Body of pancreas (tissue), 4 donors: Measurements from ENCODE around the gene TAGAP. TPM values are rescaled to one million over a fixed set of nuclear protein-coding genes. Genes with fewer than 3 reads are reported as not detected.
"Not testable (repeated sequence)": the region's sequence is repeated elsewhere in the genome, so short reads cannot be mapped to it uniquely, and the experiment has no call there.

Source experiments
- ATAC-seq: fragments of 150-250 bp; one replicate; pipeline ENCODE4 v1.9.1; 2016
- DNase-seq, 4 donors: peaks; one replicate each; pipeline ENCODE4 v3.0.0-alpha.2; 2019
- H3K27ac ChIP-seq, 4 donors: fragments of 200-600 bp; sonication (generic); 1 replicate in 3 of 4; 2 replicates in 1 of 4; pipeline versions ENCODE4 v1.5.1 to v1.6.1; 2016 to 2019; ENCODE audit warnings: mild to moderate bottlenecking in 1 of 4, mixed read lengths in 1 of 4, moderate library complexity in 1 of 4
- H3K27me3 ChIP-seq, 2 donors: fragments of 200-600 bp; sonication (generic); one replicate each; pipeline ENCODE4 v1.6.0; 2016; ENCODE audit warnings: mild to moderate bottlenecking in 1 of 2
- H3K36me3 ChIP-seq, 2 donors: fragments of 200-600 bp; sonication (generic); replicated peaks in 1 of 2; 2 replicates each; pipeline ENCODE4 v1.5.1; 2016; ENCODE audit warnings: low read depth in 2 of 2; ENCODE audit not compliant: insufficient read depth in 1 of 2
- H3K4me1 ChIP-seq: fragments of 200-600 bp; sonication (generic); one replicate; pipeline ENCODE4 v1.6.0; 2016
- H3K4me3 ChIP-seq, 2 donors: fragments of 200-600 bp; sonication (generic); 1 replicate in 1 of 2; 2 replicates in 1 of 2; pipeline ENCODE4 v1.5.1; 2016 to 2019
- H3K9me3 ChIP-seq, 3 donors: fragments of 200-600 bp; sonication (generic); 1 replicate in 2 of 3; 2 replicates in 1 of 3; pipeline ENCODE4 v1.5.1; 2016
- CTCF ChIP-seq, 7 experiments: fragments of 450-650 bp in 4 of 7; fragments of 200-600 bp in 3 of 7; sonication (generic) in 3 of 7; IDR thresholded peaks; one replicate each; pipeline ENCODE4 v1.5.1; 2016 to 2019; ENCODE audit warnings: antibody characterized with exemption in 7 of 7
- POLR2A ChIP-seq, 3 donors: fragments of 450-650 bp; IDR thresholded peaks; one replicate each; pipeline ENCODE4 v1.6.1; 2016; ENCODE audit warnings: antibody characterized with exemption in 3 of 3, mild to moderate bottlenecking in 2 of 3
- WGBS, 2 donors: methylation state at CpG; one replicate each; pipeline ENCODE4 v1.1.5; 2017; 5-methylcytosine and 5-hydroxymethylcytosine counted together
- intact Hi-C: fragments of 100-400 bp; cut with DNase I; formaldehyde crosslinking; loops from one replicate; pipeline ENCODE4 v1.15.1; 2023
- total RNA-seq, 2 donors: library from RNA; depleted of rRNA; stranded (reverse); fragments of >200 nt; gene quantifications; one replicate each; pipeline ENCODE4 v1.1.0, GENCODE V29; 2016

The TAGAP gene
- total RNA-seq, 2 donors from 2014 or later: 0.99 to 2.3 TPM

- WGBS, 2 donors: 93 to 96% methylated on average over 4 of the region's 4 CpGs
- ATAC-seq: no peak
- Histone ChIP-seq H3K4me3 (no peak overlapping the region), H3K9me3 (no peaks in the 10 kb centered on the region), H3K36me3 (no peaks in the 10 kb centered on the region), H3K27me3 (no peaks in the 10 kb centered on the region), H3K27ac (no peak overlapping the region), H3K4me1 (no peaks in the 10 kb centered on the region)
- TF ChIP-seq POLR2A (IDR thresholded peaks at IDR 0.05) (no peak), CTCF (IDR thresholded peaks at IDR 0.05) (no peak)
- intact Hi-C loops: no loop called here
- no peak for DNase-seq
Measured at GRCh38 chr6:159012201-159012600, 32.6 kb downstream of the TAGAP start.

- ATAC-seq, intact Hi-C loops, DNase-seq, H3K27me3 ChIP-seq, H3K9me3 ChIP-seq, H3K36me3 ChIP-seq, H3K4me1 ChIP-seq, H3K4me3 ChIP-seq, H3K27ac ChIP-seq: not testable (repeated sequence)
- WGBS, 2 donors: 64 to 81% methylated on average over 6 to 7 of the region's 7 CpGs
Measured at GRCh38 chr6:159010037-159010612, 34.7 kb downstream of the TAGAP start.

GRCh38 chr6:159008656-159009288 lies 36.0 kb downstream of the TAGAP start:
- no peak overlapping the region for H3K27ac ChIP-seq
- intact Hi-C loops: no loop called here
- H3K4me1 ChIP-seq: no peaks in the 10 kb centered on the region
- no peaks in the 10 kb centered on the region for H3K27me3 ChIP-seq
- TF ChIP-seq POLR2A (IDR thresholded peaks at IDR 0.05): no peak
- TF ChIP-seq CTCF (IDR thresholded peaks at IDR 0.05): peak; percentile 12 to 60 (median 50)
- WGBS, 2 donors: 56 to 60% methylated on average over 10 of the region's 10 CpGs
- DNase-seq (no peak), ATAC-seq (peak; percentile 68)
- no peaks in the 10 kb centered on the region for H3K9me3 ChIP-seq
- no peaks in the 10 kb centered on the region for H3K36me3 ChIP-seq
- no peak overlapping the region for H3K4me3 ChIP-seq

- ATAC-seq: no peak
- H3K4me3 ChIP-seq: no peak overlapping the region
Measured at GRCh38 chr6:159007510-159007909, 37.3 kb downstream of the TAGAP start.

GRCh38 chr6:159005436-159005835 lies 39.4 kb downstream of the TAGAP start:
- peaks cover 7% of the 10 kb centered on the region for H3K4me1 ChIP-seq
- ATAC-seq (no peak), DNase-seq (no peak)
- TF ChIP-seq CTCF (IDR thresholded peaks at IDR 0.05) (no peak), POLR2A (IDR thresholded peaks at IDR 0.05) (no peak)
- WGBS, 2 donors: 83% methylated on average over 5 of the region's 5 CpGs
- no peaks in the 10 kb centered on the region for H3K27me3 ChIP-seq
- intact Hi-C loops: no loop called here
- H3K4me3 ChIP-seq: no peak overlapping the region
- no peaks in the 10 kb centered on the region for H3K36me3 ChIP-seq
- H3K9me3 ChIP-seq: no peaks in the 10 kb centered on the region
- H3K27ac ChIP-seq: no peak overlapping the region

More at GRCh38 chr6:159007510-159007909, 37.3 kb downstream of the TAGAP start:
- Histone ChIP-seq H3K36me3 (no peaks in the 10 kb centered on the region), H3K27ac (no peak overlapping the region), H3K27me3 (no peaks in the 10 kb centered on the region), H3K9me3 (no peaks in the 10 kb centered on the region), H3K4me1 (no peaks in the 10 kb centered on the region)
- DNase-seq: no peak
- TF ChIP-seq POLR2A (IDR thresholded peaks at IDR 0.05) (no peak), CTCF (IDR thresholded peaks at IDR 0.05) (no peak)
- intact Hi-C loops: no loop called here
- 68 to 71% methylated on average over 5 of the region's 5 CpGs for WGBS, 2 donors
